Thyroid gland (tissue), 4 donors: ENCODE results near the gene TSPAN9. TPM values are rescaled to one million over a fixed set of nuclear protein-coding genes. Genes with fewer than 3 reads are reported as not detected.

ENCODE experiments used
- DNase-seq, 2 donors: peaks; one replicate each; pipeline ENCODE4 v3.0.0-alpha.2; 2019
- H3K27ac ChIP-seq, 3 donors: fragments of 200-600 bp; sonication (generic); 1 replicate in 2 of 3; 2 replicates in 1 of 3; pipeline ENCODE4 v1.5.1; 2016 to 2019; ENCODE audit warnings: mild to moderate bottlenecking in 1 of 3, moderate library complexity in 1 of 3
- H3K27me3 ChIP-seq: fragments of 200-600 bp; sonication (generic); one replicate; pipeline ENCODE4 v1.5.1; 2019
- H3K36me3 ChIP-seq, 2 donors: fragments of 200-600 bp; sonication (generic); one replicate each; pipeline ENCODE4 v1.5.1; 2016 to 2019
- H3K4me1 ChIP-seq, 2 donors: fragments of 200-600 bp; sonication (generic); one replicate each; pipeline ENCODE4 v1.5.1; 2017 to 2019
- H3K4me3 ChIP-seq, 3 donors: fragments of 200-600 bp; sonication (generic); replicated peaks in 1 of 3; 1 replicate in 2 of 3; 2 replicates in 1 of 3; pipeline ENCODE4 v1.5.1; 2016; ENCODE audit warnings: mild to moderate bottlenecking in 1 of 3
- H3K9me3 ChIP-seq: fragments of 200-600 bp; sonication (generic); one replicate; pipeline ENCODE4 v1.5.1; 2017
- POLR2A ChIP-seq, 2 donors: fragments of 450-650 bp; IDR thresholded peaks; one replicate each; pipeline ENCODE4 v1.6.1; 2017; ENCODE audit warnings: antibody characterized with exemption in 2 of 2, mild to moderate bottlenecking in 2 of 2, moderate library complexity in 1 of 2
- WGBS, 2 donors: methylation state at CpG; one replicate each; pipeline ENCODE4 v1.1.5; 2017; 5-methylcytosine and 5-hydroxymethylcytosine counted together
- intact Hi-C: fragments of 100-400 bp; cut with DNase I; formaldehyde crosslinking; loops from one replicate; pipeline ENCODE4 v1.15.1; 2023
- total RNA-seq, 4 donors: library from RNA; depleted of rRNA; stranded (reverse); fragments of >200 nt; gene quantifications; one replicate each; pipeline ENCODE4 v1.2.3, GENCODE V29; 2016
- TF ChIP-seq, protein P1 (sequence below), 6 experiments: fragments of 200-600 bp in 3 of 6; fragments of 450-650 bp in 3 of 6; sonication (generic) in 3 of 6; IDR thresholded peaks; one replicate each; pipeline ENCODE4 v1.5.1; 2016 to 2019; ENCODE audit warnings: antibody characterized with exemption in 6 of 6, mild to moderate bottlenecking in 2 of 6, inconsistent platforms in 1 of 6, moderate library complexity in 1 of 6

The TSPAN9 gene
- total RNA-seq, 4 donors from 2014 or later, result 26.9 to 47.5 (median 33.2) TPM

DNA sequence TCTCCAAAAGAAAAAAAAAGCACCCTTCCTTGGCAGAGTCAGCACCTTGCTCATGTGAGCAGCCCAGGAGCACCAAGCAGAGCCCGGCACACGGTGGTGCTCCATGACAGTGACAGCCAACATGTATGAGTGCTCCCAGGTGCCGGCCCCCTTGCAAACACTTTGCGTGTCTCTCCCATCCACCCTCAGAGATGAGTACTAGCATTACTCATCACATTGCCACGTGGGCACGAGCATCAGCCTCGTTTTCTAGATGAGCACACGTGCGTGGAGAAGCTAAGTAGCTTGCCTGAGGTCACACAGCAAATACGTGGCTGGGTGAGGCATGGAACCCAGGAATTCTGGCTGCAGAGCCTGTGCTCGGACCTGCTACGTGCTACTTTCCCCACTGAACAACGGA lies 235.9 kb downstream of the TSPAN9 start:
- Histone ChIP-seq H3K9me3 (no peaks in the 10 kb centered on the region), H3K27ac (no peak overlapping the region), H3K36me3 (no peaks in the 10 kb centered on the region), H3K4me3 (no peak overlapping the region), H3K4me1 (peaks cover 7 to 14% of the 10 kb centered on the region in 2 donors), H3K27me3 (no peaks in the 10 kb centered on the region)
- WGBS, 2 donors, result 83 to 89% methylated on average over 9 to 13 of the region's 13 CpGs
- no peak for DNase-seq
- intact Hi-C loops, result no loop called here
- TF ChIP-seq POLR2A (IDR thresholded peaks at IDR 0.05), result no peak
- TF ChIP-seq, protein P1, sequence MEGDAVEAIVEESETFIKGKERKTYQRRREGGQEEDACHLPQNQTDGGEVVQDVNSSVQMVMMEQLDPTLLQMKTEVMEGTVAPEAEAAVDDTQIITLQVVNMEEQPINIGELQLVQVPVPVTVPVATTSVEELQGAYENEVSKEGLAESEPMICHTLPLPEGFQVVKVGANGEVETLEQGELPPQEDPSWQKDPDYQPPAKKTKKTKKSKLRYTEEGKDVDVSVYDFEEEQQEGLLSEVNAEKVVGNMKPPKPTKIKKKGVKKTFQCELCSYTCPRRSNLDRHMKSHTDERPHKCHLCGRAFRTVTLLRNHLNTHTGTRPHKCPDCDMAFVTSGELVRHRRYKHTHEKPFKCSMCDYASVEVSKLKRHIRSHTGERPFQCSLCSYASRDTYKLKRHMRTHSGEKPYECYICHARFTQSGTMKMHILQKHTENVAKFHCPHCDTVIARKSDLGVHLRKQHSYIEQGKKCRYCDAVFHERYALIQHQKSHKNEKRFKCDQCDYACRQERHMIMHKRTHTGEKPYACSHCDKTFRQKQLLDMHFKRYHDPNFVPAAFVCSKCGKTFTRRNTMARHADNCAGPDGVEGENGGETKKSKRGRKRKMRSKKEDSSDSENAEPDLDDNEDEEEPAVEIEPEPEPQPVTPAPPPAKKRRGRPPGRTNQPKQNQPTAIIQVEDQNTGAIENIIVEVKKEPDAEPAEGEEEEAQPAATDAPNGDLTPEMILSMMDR (IDR thresholded peaks at IDR 0.05), result no peak

DNA sequence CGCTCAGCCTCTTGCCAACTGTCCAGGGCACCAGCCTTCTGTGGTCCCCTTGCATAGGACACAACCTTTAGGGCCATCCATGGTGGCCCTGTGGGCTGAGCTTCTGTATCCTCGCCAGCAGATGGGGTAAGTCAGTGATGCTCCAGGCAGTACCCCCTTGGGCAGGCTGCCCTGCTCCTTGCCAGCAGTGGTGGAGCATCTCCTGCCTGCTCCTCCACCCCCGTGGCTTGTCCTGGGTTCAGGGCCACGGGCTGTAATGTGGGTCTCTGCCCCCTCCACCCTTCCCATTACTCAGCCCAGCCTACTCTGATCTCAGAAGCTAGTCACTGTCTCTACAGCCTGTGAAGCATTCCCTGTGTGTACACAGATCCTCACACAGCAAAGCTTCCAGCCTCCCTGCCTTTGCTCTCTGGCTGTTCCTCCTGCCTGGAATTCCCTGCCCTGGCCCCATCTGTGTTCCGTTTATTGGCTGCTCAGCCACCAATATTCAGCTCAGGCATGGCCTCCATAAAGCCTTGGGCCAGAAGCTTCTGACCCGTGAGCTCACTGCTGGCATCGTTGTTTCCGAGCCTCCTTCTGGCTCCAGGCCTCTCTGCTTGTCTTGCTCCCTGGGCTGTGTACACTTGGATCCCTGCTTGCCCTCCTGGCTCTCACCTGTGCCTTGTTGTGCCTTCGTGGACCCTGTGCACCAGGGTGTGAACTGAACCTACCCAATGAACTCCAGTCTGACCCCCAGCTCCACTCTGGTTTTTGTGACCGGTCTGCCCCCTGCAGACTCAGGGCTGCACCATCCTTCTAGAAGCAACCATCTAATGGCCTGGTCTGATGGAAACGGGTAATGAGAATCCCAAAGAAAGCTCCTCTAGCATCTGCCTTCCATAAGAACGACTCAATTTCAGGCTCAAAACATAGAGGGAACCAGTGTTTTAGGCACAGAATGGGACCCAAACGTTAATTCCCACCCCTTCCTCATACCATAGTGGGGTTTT lies 236.8 kb downstream of the TSPAN9 start:
- TF ChIP-seq POLR2A (IDR thresholded peaks at IDR 0.05), result no peak
- TF ChIP-seq, protein P1 (IDR thresholded peaks at IDR 0.05), result peak in 2 of 6 experiments; percentile 12 to 18
- Histone ChIP-seq H3K4me1 (peaks cover 7 to 14% of the 10 kb centered on the region in 2 donors), H3K9me3 (no peaks in the 10 kb centered on the region), H3K36me3 (no peaks in the 10 kb centered on the region), H3K27ac (no peak overlapping the region), H3K27me3 (no peaks in the 10 kb centered on the region), H3K4me3 (no peak overlapping the region)
- intact Hi-C loops, result no loop called here
- 70 to 78% methylated on average over 12 of the region's 13 CpGs for WGBS, 2 donors
- DNase-seq, result no peak

DNA sequence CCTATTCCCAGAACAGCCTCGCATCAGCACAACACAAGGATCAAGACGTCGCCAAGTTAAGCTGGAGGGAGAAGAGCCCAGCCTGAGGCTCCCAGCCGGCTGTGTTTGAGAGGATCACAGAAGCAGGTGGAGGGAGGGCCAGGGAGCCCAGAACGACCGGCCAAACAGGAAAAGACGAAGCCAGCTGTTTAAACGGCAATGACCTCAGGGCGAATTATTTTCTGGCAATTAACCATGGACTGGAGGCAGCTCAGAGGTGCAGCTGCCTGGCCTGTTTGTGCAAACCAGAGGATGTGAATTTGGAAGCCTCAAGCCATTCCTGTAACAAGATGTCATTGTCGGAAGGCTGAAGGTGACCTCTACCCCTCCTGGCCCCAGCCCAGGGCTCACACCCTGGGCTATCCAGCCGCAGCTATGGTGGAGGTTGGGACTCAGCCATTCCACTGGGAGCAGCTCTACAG lies 238.1 kb downstream of the TSPAN9 start:
- Histone ChIP-seq H3K27ac (peak overlapping the region in 2 of 3 donors; percentile 15 to 35), H3K27me3 (no peaks in the 10 kb centered on the region), H3K4me1 (peaks cover 7 to 19% of the 10 kb centered on the region in 2 donors), H3K4me3 (no peak overlapping the region), H3K9me3 (no peaks in the 10 kb centered on the region), H3K36me3 (no peaks in the 10 kb centered on the region)
- no peak for TF ChIP-seq POLR2A (IDR thresholded peaks at IDR 0.05)
- TF ChIP-seq, protein P1 (IDR thresholded peaks at IDR 0.05), result no peak
- WGBS, 2 donors, result 5 to 7% methylated on average over 10 to 11 of the region's 11 CpGs
- intact Hi-C loops, result no loop called here
- peak; percentile 74 to 79 for DNase-seq

GRCh38 chr12:3316776-3317480 lies 239.7 kb downstream of the TSPAN9 start:
- Histone ChIP-seq H3K27me3 (no peaks in the 10 kb centered on the region), H3K4me3 (no peak overlapping the region), H3K9me3 (no peaks in the 10 kb centered on the region), H3K4me1 (peaks cover 7 to 27% of the 10 kb centered on the region in 2 donors), H3K27ac (no peak overlapping the region), H3K36me3 (no peaks in the 10 kb centered on the region)
- TF ChIP-seq, protein P1 (IDR thresholded peaks at IDR 0.05), result no peak
- TF ChIP-seq POLR2A (IDR thresholded peaks at IDR 0.05), result no peak
- 94 to 95% methylated on average over 12 of the region's 12 CpGs for WGBS, 2 donors
- intact Hi-C loops, result no loop called here
- DNase-seq, result no peak
